ENCODE measurements around the gene ZNF346.

ZNF346 gene

GRCh38 chr5:177124486-177124991, 102.0 kb downstream of the ZNF346 start:
- peak; percentile 34 for DNase-seq

DNA sequence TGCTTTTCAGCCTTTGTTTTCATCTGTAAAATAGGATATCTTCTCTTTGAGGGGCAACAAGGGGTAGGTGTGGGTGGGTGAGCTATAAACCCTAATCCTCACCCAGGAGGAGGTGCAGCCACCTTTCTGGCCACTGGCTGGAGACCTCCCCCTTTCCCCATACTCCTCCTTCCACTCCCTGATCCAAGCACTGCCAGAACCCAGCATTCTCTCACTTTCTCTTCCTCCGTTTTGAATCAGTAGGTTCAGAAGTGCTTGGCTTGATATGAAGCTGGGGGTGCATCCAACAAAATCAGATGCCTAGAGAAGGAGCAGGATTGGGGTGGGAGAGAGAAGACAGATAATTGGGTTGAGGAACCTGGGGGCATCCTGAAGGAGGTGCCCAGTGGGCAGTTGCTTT, 104.3 kb downstream of the ZNF346 start:
- DNase-seq, result no peak

DNA sequence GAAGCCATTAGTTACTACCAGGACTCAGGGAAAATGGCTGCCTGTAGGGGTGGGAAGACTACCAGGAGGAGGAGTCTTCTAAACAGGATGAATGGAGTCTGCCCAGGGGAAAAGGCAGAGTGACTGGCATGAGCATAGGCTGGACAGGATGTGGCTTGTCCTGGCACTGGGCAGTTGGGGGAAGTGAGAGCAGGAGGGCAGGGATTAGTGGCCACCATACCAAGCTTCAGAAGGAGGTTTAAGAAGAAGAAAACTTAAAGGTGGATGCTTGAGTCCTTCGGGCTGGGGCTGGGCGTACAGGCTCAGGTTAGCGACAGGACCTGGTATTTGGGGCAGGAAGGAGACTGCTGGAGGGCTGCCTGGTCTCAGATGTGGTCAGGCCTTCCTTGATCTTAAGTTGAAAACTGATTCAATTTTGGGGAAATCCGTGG, 106.1 kb downstream of the ZNF346 start:
- DNase-seq, result peak; percentile 55

DNA sequence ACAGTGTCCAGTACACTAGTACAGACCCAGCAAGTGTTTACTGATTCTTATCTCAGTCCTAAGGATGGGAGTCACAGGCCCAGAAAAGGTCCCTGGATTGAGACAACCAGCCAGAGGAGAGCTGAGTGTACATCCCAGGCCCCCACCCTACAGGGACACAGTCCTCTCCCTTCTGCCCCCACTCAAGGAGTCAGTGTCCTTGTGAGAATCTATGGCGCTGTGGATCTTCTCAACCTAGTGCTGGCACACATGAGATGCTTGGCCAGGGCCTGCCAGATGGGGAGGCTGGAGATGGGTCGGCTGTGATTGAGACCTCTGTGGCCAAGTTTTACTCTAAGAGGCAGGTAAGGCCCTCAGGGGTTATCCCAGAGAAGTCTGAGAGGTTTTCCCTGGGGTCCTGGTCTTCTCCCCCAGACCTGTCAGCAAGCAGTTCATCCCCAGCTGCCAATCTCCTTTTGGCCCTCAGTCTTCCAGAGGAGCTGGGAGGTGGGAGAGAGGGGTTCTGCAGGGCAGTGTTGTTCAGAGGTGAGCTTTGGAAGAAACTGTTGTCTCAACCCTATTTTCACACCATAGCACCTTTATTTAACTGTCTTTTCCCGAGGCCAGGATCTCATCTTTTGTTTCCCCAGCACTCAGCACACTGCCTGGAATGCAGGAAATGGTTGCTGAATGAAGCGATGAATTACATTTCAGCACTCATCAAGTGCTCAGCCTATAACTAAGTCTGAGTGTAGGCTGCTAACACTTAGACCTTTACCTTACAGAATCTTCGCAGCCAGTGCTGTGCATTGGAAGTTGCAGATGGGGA, 107.9 kb downstream of the ZNF346 start:
- no peak for DNase-seq
